ENCODE data around the gene SP100. TPM values are rescaled to one million over a fixed set of nuclear protein-coding genes. Genes with fewer than 3 reads are reported as not detected.
"Not testable (repeated sequence)": the region's sequence is repeated elsewhere in the genome, so short reads cannot be mapped to it uniquely, and the experiment has no call there.

SP100 gene
- total RNA-seq, 1 donor from 2014 or later = 26.6 TPM

GRCh38 chr2:230400041-230400440 lies 16.0 kb upstream of the SP100 start:
- H3K36me3 ChIP-seq (ENCODE audit: control insufficient read depth, insufficient read depth, low read length) = peaks cover 1% of the 10 kb centered on the region
- DNase-seq (ENCODE audit: low read depth) (no peak), FAIRE-seq (peak; percentile 28)
- H3K27me3 ChIP-seq (ENCODE audit: control insufficient read depth, insufficient read depth, low read length) = no peaks in the 10 kb centered on the region
- TF ChIP-seq CTCF (IDR thresholded peaks at IDR 0.05; ENCODE audit: insufficient read depth, low read length, severe bottlenecking) = no peak
- H3K4me3 ChIP-seq (ENCODE audit: low read depth, low read length) = no peak overlapping the region

GRCh38 chr2:230400454-230400853 lies 15.5 kb upstream of the SP100 start:
- H3K36me3 ChIP-seq (ENCODE audit: control insufficient read depth, insufficient read depth, low read length) = peaks cover 1% of the 10 kb centered on the region
- H3K27me3 ChIP-seq (ENCODE audit: control insufficient read depth, insufficient read depth, low read length) = no peaks in the 10 kb centered on the region
- no peak for FAIRE-seq
- no peak for DNase-seq (ENCODE audit: low read depth)
- no peak overlapping the region for H3K4me3 ChIP-seq (ENCODE audit: low read depth, low read length)
- TF ChIP-seq CTCF (IDR thresholded peaks at IDR 0.05; ENCODE audit: insufficient read depth, low read length, severe bottlenecking) = no peak

- peak; percentile 98 for FAIRE-seq
- not testable (repeated sequence) for H3K36me3 ChIP-seq (ENCODE audit: control insufficient read depth, insufficient read depth, low read length); H3K27me3 ChIP-seq (ENCODE audit: control insufficient read depth, insufficient read depth, low read length); H3K4me3 ChIP-seq (ENCODE audit: low read depth, low read length); DNase-seq (ENCODE audit: low read depth)
Observed at GRCh38 chr2:230401026-230401425, 15.0 kb upstream of the SP100 start.

GRCh38 chr2:230403746-230404145 lies 12.3 kb upstream of the SP100 start:
- DNase-seq (ENCODE audit: low read depth) (no peak), FAIRE-seq (no peak)
- TF ChIP-seq CTCF (IDR thresholded peaks at IDR 0.05; ENCODE audit: insufficient read depth, low read length, severe bottlenecking) = no peak
- Histone ChIP-seq H3K4me3 (ENCODE audit: low read depth, low read length) (no peak overlapping the region), H3K36me3 (ENCODE audit: control insufficient read depth, insufficient read depth, low read length) (peaks cover 1% of the 10 kb centered on the region), H3K27me3 (ENCODE audit: control insufficient read depth, insufficient read depth, low read length) (no peaks in the 10 kb centered on the region)

- DNase-seq (ENCODE audit: low read depth) (no peak), FAIRE-seq (no peak)
- H3K36me3 ChIP-seq (ENCODE audit: control insufficient read depth, insufficient read depth, low read length) = peaks cover 1% of the 10 kb centered on the region
- H3K4me3 ChIP-seq (ENCODE audit: low read depth, low read length) = no peak overlapping the region
- no peaks in the 10 kb centered on the region for H3K27me3 ChIP-seq (ENCODE audit: control insufficient read depth, insufficient read depth, low read length)
- no peak for TF ChIP-seq CTCF (IDR thresholded peaks at IDR 0.05; ENCODE audit: insufficient read depth, low read length, severe bottlenecking)
Observed at GRCh38 chr2:230405824-230406223, 10.2 kb upstream of the SP100 start.

GRCh38 chr2:230408244-230408842 lies 7.7 kb upstream of the SP100 start:
- DNase-seq (ENCODE audit: low read depth) = peak; percentile 73
- FAIRE-seq = no peak
- no peak for TF ChIP-seq CTCF (IDR thresholded peaks at IDR 0.05; ENCODE audit: insufficient read depth, low read length, severe bottlenecking)

GRCh38 chr2:230409316-230409715 lies 6.7 kb upstream of the SP100 start:
- H3K4me3 ChIP-seq (ENCODE audit: low read depth, low read length); H3K36me3 ChIP-seq (ENCODE audit: control insufficient read depth, insufficient read depth, low read length); H3K27me3 ChIP-seq (ENCODE audit: control insufficient read depth, insufficient read depth, low read length); FAIRE-seq; DNase-seq (ENCODE audit: low read depth): not testable (repeated sequence)

More at GRCh38 chr2:230408244-230408842, 7.7 kb upstream of the SP100 start:
- no peak overlapping the region for H3K4me3 ChIP-seq (ENCODE audit: low read depth, low read length)
- H3K36me3 ChIP-seq (ENCODE audit: control insufficient read depth, insufficient read depth, low read length) = no peaks in the 10 kb centered on the region
- H3K27me3 ChIP-seq (ENCODE audit: control insufficient read depth, insufficient read depth, low read length) = no peaks in the 10 kb centered on the region
